GM04503 (cell line): ENCODE results near the gene LCE3B.

ENCODE experiments used
- DNase-seq: peaks from one replicate; pipeline ENCODE4 v3.0.0-alpha.2; 2012; ENCODE audit warnings: low read depth

Gene LCE3B

GRCh38 chr1:152658649-152659048, 45.0 kb downstream of the LCE3B start:
- no peak for DNase-seq

GRCh38 chr1:152663098-152663497, 49.5 kb downstream of the LCE3B start, which contains the start of gene LCE2D:
Gene LCE2D (plus strand): TSS chr1:152663380. CDS start chr1:152664106, 726 bp downstream.
- DNase-seq = no peak
